ENCODE data around the gene FAM9C.

Gene FAM9C

DNA sequence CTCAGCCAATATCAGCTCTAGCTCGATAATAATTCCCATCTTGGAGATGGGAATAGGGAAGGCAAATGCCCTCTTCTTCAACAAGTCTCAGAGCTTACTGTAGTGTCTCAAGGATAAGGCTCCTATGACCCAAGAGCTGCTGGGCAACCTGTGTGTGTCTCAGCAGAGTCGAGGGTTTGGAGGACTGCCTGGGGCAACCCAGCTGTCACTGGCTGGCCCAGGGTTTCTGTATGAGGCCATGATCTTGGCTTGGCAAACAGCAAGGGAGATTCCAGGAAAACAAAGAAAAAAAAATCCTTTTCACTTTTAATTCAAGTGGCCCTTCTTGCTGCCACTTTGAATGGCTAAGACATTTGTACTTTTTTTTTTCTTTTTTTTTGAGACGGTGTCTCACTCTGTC, 35.1 kb downstream of the FAM9C start:
- Histone ChIP-seq H3K4me3 (ENCODE audit: low read depth, low read length) (no peak overlapping the region), H3K36me3 (no peaks in the 10 kb centered on the region), H3K27me3 (ENCODE audit: insufficient read depth, low read depth, severe bottlenecking) (no peaks in the 10 kb centered on the region), H3K27ac (no peak overlapping the region), H3K9me3 (ENCODE audit: severe bottlenecking) (no peaks in the 10 kb centered on the region)
- TF ChIP-seq, protein P1, sequence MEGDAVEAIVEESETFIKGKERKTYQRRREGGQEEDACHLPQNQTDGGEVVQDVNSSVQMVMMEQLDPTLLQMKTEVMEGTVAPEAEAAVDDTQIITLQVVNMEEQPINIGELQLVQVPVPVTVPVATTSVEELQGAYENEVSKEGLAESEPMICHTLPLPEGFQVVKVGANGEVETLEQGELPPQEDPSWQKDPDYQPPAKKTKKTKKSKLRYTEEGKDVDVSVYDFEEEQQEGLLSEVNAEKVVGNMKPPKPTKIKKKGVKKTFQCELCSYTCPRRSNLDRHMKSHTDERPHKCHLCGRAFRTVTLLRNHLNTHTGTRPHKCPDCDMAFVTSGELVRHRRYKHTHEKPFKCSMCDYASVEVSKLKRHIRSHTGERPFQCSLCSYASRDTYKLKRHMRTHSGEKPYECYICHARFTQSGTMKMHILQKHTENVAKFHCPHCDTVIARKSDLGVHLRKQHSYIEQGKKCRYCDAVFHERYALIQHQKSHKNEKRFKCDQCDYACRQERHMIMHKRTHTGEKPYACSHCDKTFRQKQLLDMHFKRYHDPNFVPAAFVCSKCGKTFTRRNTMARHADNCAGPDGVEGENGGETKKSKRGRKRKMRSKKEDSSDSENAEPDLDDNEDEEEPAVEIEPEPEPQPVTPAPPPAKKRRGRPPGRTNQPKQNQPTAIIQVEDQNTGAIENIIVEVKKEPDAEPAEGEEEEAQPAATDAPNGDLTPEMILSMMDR (IDR thresholded peaks at IDR 0.05; ENCODE audit: low read depth, low read length), result no peak
- no peak for DNase-seq

DNA sequence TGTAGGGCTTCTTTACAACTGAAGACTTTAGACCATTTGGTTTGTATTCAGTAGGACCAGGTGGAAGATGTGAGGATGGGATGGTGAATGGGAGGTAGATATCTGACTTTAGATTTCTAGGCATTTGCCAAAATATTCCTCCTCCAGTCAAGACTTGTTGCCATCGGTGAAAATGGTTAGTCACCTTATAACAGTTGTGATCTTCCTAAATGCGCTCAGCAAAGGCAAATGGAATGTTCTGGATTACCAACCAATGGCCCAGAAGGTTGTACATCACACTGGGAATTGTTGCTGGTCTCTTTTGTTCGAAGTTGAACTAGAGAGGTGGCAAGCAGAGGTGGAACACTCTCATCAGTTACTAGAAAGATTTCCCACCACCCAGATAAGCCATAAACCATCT, 35.6 kb downstream of the FAM9C start:
- no peaks in the 10 kb centered on the region for H3K27me3 ChIP-seq (ENCODE audit: insufficient read depth, low read depth, severe bottlenecking)
- no peaks in the 10 kb centered on the region for H3K36me3 ChIP-seq
- no peak overlapping the region for H3K4me3 ChIP-seq (ENCODE audit: low read depth, low read length)
- no peaks in the 10 kb centered on the region for H3K9me3 ChIP-seq (ENCODE audit: severe bottlenecking)
- H3K27ac ChIP-seq, result no peak overlapping the region
- no peak for DNase-seq
- TF ChIP-seq, protein P1 (IDR thresholded peaks at IDR 0.05; ENCODE audit: low read depth, low read length), result no peak

DNA sequence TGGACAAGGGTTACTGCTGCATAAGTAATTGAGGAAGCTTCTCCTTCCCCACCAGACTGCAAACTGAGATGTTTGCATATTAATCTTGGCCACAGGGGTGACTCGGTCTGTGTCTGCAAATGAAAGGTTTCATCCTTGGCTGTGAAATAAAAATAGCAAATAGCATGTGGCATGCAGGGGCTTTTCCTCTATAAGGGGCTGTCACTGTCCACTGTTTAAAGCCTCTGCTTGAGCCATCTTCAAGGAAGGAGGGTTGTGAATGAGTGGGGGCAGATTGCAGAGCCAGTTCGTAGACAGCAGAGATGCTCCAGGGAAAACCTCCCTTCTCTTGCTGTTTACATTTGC, 36.3 kb downstream of the FAM9C start:
- TF ChIP-seq, protein P1 (IDR thresholded peaks at IDR 0.05; ENCODE audit: low read depth, low read length), result no peak
- Histone ChIP-seq H3K9me3 (ENCODE audit: severe bottlenecking) (no peaks in the 10 kb centered on the region), H3K27me3 (ENCODE audit: insufficient read depth, low read depth, severe bottlenecking) (no peaks in the 10 kb centered on the region), H3K36me3 (no peaks in the 10 kb centered on the region), H3K27ac (no peak overlapping the region), H3K4me3 (ENCODE audit: low read depth, low read length) (no peak overlapping the region)
- no peak for DNase-seq

DNA sequence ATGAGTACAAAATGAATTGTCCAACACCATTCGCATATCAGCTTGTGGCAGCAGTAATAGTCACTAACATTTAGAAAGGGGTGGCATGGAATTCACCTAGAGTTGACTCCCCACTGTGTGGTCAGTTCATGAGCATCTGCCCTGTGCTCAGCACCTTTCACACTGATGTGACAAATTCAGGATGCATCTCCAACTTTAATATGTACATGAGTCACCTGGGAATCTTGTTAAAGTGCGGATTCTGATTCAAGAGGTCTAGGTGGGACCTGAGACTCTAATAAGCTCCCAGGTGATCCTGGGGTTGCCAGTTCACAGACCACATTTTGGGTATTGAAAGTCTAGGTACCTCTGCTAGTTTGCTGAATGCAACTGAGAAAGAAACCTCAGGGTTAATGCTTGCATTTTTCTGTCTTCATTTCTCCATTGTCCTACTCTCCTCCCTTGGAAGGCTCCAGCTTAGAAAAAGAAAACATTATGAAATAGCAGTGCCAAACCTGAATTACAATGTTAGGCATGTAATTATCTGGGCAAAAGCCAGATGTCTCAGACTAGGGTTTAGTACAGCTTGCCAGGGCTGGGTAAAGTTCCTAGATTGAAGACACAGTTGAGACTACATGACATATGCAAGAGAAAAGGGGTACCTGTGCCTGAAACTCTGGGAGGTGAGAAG, 36.8 kb downstream of the FAM9C start:
- Histone ChIP-seq H3K9me3 (ENCODE audit: severe bottlenecking) (no peaks in the 10 kb centered on the region), H3K27me3 (ENCODE audit: insufficient read depth, low read depth, severe bottlenecking) (no peaks in the 10 kb centered on the region), H3K4me3 (ENCODE audit: low read depth, low read length) (no peak overlapping the region), H3K36me3 (no peaks in the 10 kb centered on the region), H3K27ac (no peak overlapping the region)
- DNase-seq, result no peak
- TF ChIP-seq, protein P1 (IDR thresholded peaks at IDR 0.05; ENCODE audit: low read depth, low read length), result no peak

DNA sequence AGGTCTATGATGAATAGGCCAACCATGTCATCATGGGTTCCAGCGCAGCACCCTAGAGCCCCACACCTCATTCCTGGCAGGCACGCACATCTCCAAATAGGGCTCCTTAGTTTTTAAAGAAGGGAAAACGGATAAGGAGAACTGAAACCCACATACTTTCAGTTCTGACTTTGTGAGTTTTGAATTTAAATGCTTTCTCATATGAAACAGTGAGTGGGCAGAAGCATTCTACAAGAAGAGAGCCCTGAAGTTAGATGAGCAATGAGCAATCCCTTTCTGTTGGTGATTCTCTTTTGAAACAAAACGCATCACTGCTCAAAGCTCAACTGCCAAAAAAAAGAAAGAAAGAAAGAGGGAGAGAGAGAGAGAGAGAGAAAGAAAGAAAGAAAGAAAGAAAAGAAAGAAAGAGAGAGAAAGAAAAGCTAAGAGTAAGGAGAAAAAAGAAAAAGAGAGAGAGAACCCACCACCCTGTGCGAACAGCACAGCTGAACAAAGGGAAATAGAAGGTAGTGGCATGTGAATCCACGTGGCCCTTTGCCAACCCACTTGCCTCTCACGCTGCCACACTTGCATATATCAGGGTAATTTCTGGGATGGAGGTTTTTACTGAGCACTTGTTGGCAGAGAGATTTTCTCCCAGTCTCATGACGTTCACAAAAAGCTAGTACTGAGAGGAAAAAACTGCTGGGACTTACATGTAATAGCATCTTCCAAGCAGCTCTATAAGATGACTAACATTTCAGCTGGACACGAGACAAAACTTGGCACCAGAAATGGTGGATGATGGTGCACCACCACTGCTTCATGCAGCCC, 38.6 kb downstream of the FAM9C start:
- DNase-seq, result no peak
- H3K36me3 ChIP-seq, result no peaks in the 10 kb centered on the region
- H3K9me3 ChIP-seq (ENCODE audit: severe bottlenecking), result no peaks in the 10 kb centered on the region
- H3K27me3 ChIP-seq (ENCODE audit: insufficient read depth, low read depth, severe bottlenecking), result no peaks in the 10 kb centered on the region
- TF ChIP-seq, protein P1 (IDR thresholded peaks at IDR 0.05; ENCODE audit: low read depth, low read length), result no peak
- H3K4me3 ChIP-seq (ENCODE audit: low read depth, low read length), result no peak overlapping the region
- H3K27ac ChIP-seq, result no peak overlapping the region
